Duodenal mucosa (tissue), 2 donors: ENCODE data around the gene ZCCHC17.
"Not testable (repeated sequence)": the region's sequence is repeated elsewhere in the genome, so short reads cannot be mapped to it uniquely, and the experiment has no call there.

ENCODE experiments used
- H3K27ac ChIP-seq: one replicate; pipeline ENCODE4 v1.7.0; 2013; ENCODE audit warnings: low read depth, low read length
- H3K27me3 ChIP-seq, 2 donors: one replicate each; pipeline ENCODE4 v1.7.0; 2013; ENCODE audit warnings: low read length in 2 of 2, control low read depth in 1 of 2; ENCODE audit not compliant: insufficient read depth in 2 of 2, control insufficient read depth in 1 of 2
- H3K36me3 ChIP-seq, 2 donors: one replicate each; pipeline ENCODE4 v1.7.0; 2013; ENCODE audit warnings: low read length in 2 of 2, control low read depth in 1 of 2; ENCODE audit not compliant: insufficient read depth in 2 of 2, control insufficient read depth in 1 of 2
- H3K4me1 ChIP-seq, 2 donors: one replicate each; pipeline ENCODE4 v1.7.0; 2013; ENCODE audit warnings: low read length in 2 of 2, control low read depth in 1 of 2; ENCODE audit not compliant: insufficient read depth in 2 of 2, control insufficient read depth in 1 of 2
- H3K4me3 ChIP-seq, 2 donors: one replicate each; pipeline ENCODE4 v1.7.0; 2013; ENCODE audit warnings: low read length in 2 of 2, low read depth in 1 of 2
- H3K9ac ChIP-seq, 2 donors: one replicate each; pipeline ENCODE4 v1.7.0; 2013; ENCODE audit warnings: low read length in 2 of 2, low read depth in 1 of 2
- H3K9me3 ChIP-seq, 2 donors: one replicate each; pipeline ENCODE4 v1.7.0; 2013; ENCODE audit warnings: low read length in 2 of 2, control low read depth in 1 of 2; ENCODE audit not compliant: control insufficient read depth in 1 of 2

The ZCCHC17 gene

DNA sequence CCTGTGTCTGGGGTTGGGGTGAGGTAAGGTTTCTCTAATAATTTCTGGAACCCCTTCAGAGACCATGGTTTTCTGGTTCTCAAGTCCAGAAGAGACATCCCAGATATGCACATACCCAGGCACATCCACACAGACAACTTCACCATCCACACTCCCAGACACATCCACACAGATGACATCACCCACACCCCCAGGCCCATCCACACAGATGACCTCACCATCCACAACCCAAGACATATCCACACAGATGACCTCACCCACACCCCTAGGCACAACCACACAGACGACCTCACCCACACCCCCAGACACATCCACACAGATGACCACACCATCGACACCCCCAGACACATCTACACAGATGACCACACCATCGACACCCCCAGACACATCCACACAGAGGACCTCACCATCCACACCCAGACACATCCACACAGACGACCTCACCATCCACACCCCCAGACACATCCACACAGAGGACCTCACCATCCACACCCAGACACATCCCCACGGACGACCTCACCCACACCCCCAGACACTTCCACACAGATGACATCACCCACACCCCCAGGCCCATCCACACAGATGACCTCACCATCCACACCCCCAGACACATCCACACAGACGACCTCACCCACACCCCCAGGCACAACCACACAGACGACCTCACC, 89.9 kb downstream of the ZCCHC17 start:
- H3K4me1 ChIP-seq = peaks cover 7 to 11% of the 10 kb centered on the region in 2 donors
- H3K27ac ChIP-seq, H3K27me3 ChIP-seq, H3K36me3 ChIP-seq, H3K4me3 ChIP-seq, H3K9me3 ChIP-seq, H3K9ac ChIP-seq: not testable (repeated sequence)

DNA sequence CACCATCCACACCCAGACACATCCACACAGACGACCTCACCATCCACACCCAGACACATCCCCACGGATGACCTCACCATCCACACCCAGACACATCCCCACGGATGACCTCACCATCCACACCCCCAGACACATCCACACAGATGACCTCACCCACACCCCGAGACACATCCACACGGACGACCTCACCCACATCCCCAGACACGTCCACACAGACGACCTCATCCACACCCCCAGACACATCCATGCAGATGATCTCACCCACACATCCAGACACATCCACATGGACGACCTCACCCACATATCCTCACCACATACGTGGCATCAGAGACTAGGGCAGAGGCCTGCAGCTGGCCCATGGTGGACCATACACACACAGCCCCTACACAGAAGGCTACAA, 90.8 kb downstream of the ZCCHC17 start:
- Histone ChIP-seq H3K27me3 (no peaks in the 10 kb centered on the region), H3K36me3 (no peaks in the 10 kb centered on the region), H3K9me3 (no peaks in the 10 kb centered on the region), H3K4me3 (no peak overlapping the region), H3K27ac (no peak overlapping the region), H3K9ac (no peak overlapping the region), H3K4me1 (peaks cover 6 to 11% of the 10 kb centered on the region in 2 donors)

DNA sequence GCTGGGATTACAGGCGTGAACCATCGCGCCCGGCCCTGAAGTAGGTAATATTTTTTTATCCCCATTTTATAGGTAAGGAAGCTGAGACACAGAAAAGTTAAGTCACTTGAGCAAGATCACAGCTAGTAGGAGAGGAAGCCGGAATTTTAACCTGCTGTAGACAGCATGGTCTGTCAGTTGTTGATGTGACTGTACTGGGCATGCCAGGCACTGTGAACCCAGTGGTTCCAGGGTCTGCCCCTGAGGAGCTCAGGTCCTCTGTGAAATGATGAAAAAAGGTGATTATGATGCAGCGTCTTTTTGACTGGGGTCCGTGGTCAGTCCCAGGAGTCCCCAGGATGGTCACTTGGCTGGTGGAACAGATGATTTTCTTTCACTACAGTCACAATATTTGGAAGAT, 92.8 kb downstream of the ZCCHC17 start:
- H3K9ac ChIP-seq = peak overlapping the region in 1 of 2 donors; percentile 47
- H3K27ac ChIP-seq = no peak overlapping the region
- no peaks in the 10 kb centered on the region for H3K9me3 ChIP-seq
- no peak overlapping the region for H3K4me3 ChIP-seq
- H3K27me3 ChIP-seq = no peaks in the 10 kb centered on the region
- H3K4me1 ChIP-seq = peaks cover 10 to 13% of the 10 kb centered on the region in 2 donors
- H3K36me3 ChIP-seq = no peaks in the 10 kb centered on the region

DNA sequence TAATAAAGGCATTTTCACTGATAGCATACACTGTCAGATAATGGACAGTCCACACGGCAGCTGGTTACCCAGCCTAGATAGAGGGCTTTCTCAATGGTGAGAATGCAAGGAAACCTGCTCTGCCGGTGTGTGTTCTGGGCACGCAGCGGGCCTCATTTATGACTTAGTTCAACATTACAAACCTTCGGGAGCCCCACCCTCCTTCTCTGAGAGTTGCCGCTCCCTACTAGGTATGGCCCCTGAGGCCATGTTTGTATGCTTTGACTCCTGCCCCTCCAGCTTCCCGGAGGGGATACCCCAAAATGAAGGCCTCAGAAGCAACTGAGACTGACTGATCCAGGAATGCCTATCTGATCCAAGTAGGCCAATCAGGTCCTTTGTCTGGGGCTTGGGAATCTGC, 93.2 kb downstream of the ZCCHC17 start:
- H3K27ac ChIP-seq = no peak overlapping the region

DNA sequence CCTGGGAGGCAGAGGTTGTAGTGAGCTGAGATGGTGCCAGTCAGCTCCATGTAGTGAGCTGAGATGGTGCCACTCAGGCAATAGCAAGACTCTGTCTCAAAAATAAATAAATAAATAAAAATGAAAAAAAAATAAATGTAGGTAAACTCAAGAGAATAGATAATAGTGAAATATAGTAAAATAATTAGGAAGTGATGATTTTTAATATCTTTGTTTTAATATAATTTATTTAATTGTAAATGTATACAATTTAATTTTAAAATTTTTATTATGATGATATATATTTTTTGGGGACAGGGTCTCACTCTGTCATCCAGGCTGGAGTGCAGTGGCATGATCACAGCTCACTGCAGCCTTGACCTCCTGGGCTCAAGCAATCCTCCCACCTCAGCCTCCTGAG, 96.6 kb downstream of the ZCCHC17 start:
- no peaks in the 10 kb centered on the region for H3K27me3 ChIP-seq
- no peak overlapping the region for H3K4me3 ChIP-seq
- no peaks in the 10 kb centered on the region for H3K9me3 ChIP-seq
- H3K9ac ChIP-seq = no peak overlapping the region
- H3K4me1 ChIP-seq = peaks cover 10 to 16% of the 10 kb centered on the region in 2 donors
- no peaks in the 10 kb centered on the region for H3K36me3 ChIP-seq
- H3K27ac ChIP-seq = no peak overlapping the region

More for the DNA sequence above, 93.2 kb downstream of the ZCCHC17 start:
- Histone ChIP-seq H3K9me3 (no peaks in the 10 kb centered on the region), H3K27me3 (no peaks in the 10 kb centered on the region), H3K4me3 (no peak overlapping the region), H3K4me1 (peaks cover 10 to 16% of the 10 kb centered on the region in 2 donors), H3K36me3 (no peaks in the 10 kb centered on the region), H3K9ac (no peak overlapping the region)

DNA sequence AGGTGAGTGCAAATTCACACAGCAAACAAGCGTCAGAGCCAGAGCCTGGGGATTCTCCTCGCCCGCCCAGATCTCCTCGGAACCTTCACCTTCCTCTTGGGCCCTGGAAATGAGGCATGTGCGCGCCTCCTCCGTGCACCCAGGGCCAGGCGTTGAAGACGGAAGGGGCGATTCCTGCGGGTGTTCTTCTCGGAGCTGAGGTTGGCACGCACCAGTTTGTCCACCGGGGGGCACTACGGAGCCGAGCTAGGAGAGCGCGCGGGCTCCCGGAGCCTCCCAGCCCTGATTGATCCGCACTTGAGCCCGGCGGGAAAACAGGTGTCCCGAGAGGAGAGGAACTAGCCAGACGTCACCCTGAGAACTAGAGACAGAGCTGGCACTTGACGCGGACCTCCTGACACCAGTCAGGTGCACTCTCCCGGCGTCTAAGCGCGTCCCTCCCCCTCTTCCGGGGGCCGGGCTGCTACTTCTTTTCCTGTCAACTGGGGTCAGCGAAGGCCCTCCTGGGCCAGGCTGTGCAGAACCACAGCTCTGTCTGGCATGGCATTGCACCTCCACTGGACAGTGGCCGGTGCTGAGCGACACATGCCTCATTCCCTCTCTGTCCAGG, 97.9 kb downstream of the ZCCHC17 start:
- Histone ChIP-seq H3K9ac (peak overlapping the region; percentile 44 to 48), H3K27me3 (no peaks in the 10 kb centered on the region), H3K9me3 (no peaks in the 10 kb centered on the region), H3K27ac (no peak overlapping the region), H3K4me3 (peak overlapping the region; percentile 65 to 67), H3K36me3 (no peaks in the 10 kb centered on the region), H3K4me1 (peaks cover 10 to 14% of the 10 kb centered on the region in 2 donors)

DNA sequence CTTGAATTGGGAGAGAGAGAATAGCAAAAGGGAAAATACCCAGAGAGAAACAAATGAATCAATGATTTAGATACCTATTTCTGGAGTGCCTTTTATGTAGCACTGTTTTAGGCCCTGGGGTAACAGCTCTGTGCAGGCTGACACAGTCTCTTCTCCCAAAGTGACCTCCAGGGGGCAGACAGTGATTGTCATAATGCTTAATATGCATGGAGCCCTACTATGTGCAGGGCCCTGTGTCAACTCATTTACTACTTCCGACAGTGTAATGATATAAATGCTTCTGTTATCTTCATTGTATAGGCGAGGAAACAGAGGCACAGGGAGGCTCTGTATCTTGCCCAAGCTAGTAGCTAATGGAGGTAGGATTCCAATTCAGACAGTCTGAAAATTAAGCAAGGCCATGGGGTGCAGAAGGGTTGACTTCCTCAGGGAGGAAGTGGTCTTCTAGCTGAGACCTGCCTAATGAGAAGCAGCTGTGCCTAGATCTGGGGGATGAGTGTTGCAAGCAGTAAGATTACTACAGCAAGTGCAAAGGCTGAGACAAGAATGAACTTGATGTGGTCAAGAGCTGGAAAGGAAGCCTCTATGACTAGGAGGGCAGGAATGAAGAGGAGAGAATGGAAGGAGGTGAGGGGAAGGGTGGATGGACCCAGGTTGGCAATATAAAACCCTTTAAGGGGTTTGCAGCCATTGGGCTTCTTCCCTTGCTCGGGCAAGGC, 100.0 kb downstream of the ZCCHC17 start:
- no peak overlapping the region for H3K4me3 ChIP-seq
- no peaks in the 10 kb centered on the region for H3K27me3 ChIP-seq
- H3K36me3 ChIP-seq = no peaks in the 10 kb centered on the region
- H3K27ac ChIP-seq = no peak overlapping the region
- H3K4me1 ChIP-seq = peaks cover 4 to 6% of the 10 kb centered on the region in 2 donors
- no peak overlapping the region for H3K9ac ChIP-seq
- H3K9me3 ChIP-seq = no peaks in the 10 kb centered on the region

DNA sequence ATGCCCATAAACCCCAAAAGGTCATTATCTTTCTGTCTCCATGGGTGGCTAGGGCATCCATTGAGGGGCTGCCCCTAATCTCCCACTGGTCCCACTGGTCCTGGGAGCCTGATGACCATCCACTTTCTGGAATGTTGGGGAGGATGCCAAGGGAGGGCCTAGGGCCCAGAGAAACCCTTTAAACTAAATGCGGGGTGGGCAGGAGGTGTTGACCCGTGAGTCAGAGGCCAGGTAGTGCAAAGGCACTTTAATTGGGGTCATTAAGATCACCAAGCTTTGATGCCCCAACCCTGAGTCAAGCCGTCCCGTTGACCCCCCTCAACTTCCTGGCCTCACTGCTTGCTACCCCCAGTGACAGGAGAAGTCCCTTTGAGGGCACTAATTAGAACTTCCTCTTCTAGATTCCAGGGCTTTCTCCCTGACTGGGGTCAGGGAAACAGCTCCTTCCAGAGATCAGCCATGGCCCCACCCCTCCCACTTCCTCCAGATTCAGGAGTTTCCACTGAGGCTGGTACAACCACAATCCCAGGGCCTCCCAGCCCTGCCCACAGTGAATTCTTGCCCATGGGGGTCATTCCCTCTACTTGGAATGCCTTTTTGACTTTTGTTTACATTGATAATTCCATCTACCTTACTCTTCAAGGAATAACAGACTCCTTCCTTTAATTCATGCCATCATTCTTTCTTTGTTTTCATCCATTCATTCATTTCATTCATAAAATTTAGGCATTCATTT, 100.7 kb downstream of the ZCCHC17 start:
- H3K4me3 ChIP-seq = no peak overlapping the region
- H3K27me3 ChIP-seq = no peaks in the 10 kb centered on the region
- H3K9me3 ChIP-seq = no peaks in the 10 kb centered on the region
- peaks cover 4 to 6% of the 10 kb centered on the region in 2 donors for H3K4me1 ChIP-seq
- H3K9ac ChIP-seq = no peak overlapping the region
- H3K27ac ChIP-seq = no peak overlapping the region
- H3K36me3 ChIP-seq = no peaks in the 10 kb centered on the region

DNA sequence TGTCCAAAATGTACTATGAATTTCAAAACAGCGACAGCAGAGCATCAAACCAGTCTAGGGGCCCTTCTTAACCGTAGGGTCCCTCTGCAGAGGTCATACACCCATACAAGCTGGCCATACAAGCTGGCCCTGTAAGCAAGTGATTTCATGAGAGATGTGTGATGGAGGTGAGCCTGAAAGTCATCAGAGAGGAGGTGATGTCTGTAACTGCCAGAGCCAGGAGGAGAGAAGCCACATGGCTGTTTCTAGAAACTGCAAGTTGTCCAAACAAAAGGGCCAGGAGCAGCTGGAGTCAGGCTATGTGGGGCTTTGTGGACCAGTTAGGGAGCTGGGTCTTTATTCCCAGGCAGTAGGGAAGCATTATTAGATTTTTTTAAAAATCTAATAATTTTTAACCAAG, 101.4 kb downstream of the ZCCHC17 start:
- no peaks in the 10 kb centered on the region for H3K27me3 ChIP-seq
- H3K9me3 ChIP-seq = no peaks in the 10 kb centered on the region
- no peak overlapping the region for H3K27ac ChIP-seq
- peaks cover 4 to 6% of the 10 kb centered on the region in 2 donors for H3K4me1 ChIP-seq
- H3K4me3 ChIP-seq = no peak overlapping the region
- no peaks in the 10 kb centered on the region for H3K36me3 ChIP-seq
- no peak overlapping the region for H3K9ac ChIP-seq

DNA sequence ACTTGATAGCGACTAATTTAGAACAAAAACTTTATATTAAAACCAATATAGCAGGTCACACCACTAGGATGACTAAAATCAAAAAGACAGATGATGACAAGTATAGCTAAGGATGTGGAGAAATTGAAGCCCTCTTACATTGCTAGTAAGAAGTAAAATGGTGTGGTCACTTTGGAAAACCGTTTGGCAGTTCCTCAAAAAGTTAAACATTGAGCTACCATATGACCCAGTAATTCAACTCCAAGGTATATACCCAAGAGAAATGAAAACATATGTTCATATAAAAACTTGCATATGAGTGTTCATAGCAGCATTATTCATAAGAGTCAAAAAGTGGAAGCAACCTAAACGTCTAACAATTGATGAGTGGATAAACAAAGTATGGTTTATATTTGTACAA, 103.1 kb downstream of the ZCCHC17 start:
- H3K9ac ChIP-seq = no peak overlapping the region
- peaks cover 0 to under 1% of the 10 kb centered on the region in 2 donors for H3K4me1 ChIP-seq
- H3K9me3 ChIP-seq = no peaks in the 10 kb centered on the region
- H3K27me3 ChIP-seq = no peaks in the 10 kb centered on the region
- H3K4me3 ChIP-seq = no peak overlapping the region
- H3K27ac ChIP-seq = no peak overlapping the region
- no peaks in the 10 kb centered on the region for H3K36me3 ChIP-seq
